OCI-LY1 (cell line): Measurements from ENCODE around the gene PUM1.
"Not testable (repeated sequence)": the region's sequence is repeated elsewhere in the genome, so short reads cannot be mapped to it uniquely, and the experiment has no call there.

Experiments used
- H2AFZ ChIP-seq: fragments of 200-600 bp; sonication (generic), shearing (Covaris generic); 2 replicates; pipeline ENCODE4 v1.6.0; 2014; ENCODE audit warnings: antibody characterized with exemption, mild to moderate bottlenecking, low read length
- H3F3A ChIP-seq: fragments of 200-600 bp; sonication (generic), shearing (Covaris generic); 2 replicates; pipeline ENCODE4 v1.6.0; 2014; ENCODE audit warnings: mild to moderate bottlenecking, antibody characterized with exemption, low read length, moderate library complexity; ENCODE audit not compliant: insufficient read depth
- H3K27ac ChIP-seq: fragments of 200-600 bp; sonication (generic); 2 replicates; pipeline ENCODE4 v1.5.1; 2014; ENCODE audit warnings: low read length, mixed run types, mild to moderate bottlenecking, low read depth; ENCODE audit not compliant: poor library complexity, severe bottlenecking
- H3K27me3 ChIP-seq: fragments of 200-600 bp; sonication (generic); 2 replicates; pipeline ENCODE4 v1.6.0; 2014; ENCODE audit warnings: antibody characterized with exemption, mild to moderate bottlenecking, low read length, moderate library complexity; ENCODE audit not compliant: insufficient read depth
- H3K36me3 ChIP-seq: fragments of 200-600 bp; sonication (generic); 2 replicates; pipeline ENCODE4 v1.6.1; 2014; ENCODE audit warnings: mild to moderate bottlenecking, antibody characterized with exemption, low read length, moderate library complexity, mixed read lengths; ENCODE audit not compliant: insufficient read depth
- H3K4me1 ChIP-seq: fragments of 200-600 bp; sonication (generic); 2 replicates; pipeline ENCODE4 v1.5.1; 2014; ENCODE audit warnings: mild to moderate bottlenecking, low read length, moderate library complexity; ENCODE audit not compliant: insufficient read depth, severe bottlenecking
- H3K4me2 ChIP-seq: fragments of 200-600 bp; sonication (generic), shearing (Covaris generic); 2 replicates; pipeline ENCODE4 v1.6.1; 2014; ENCODE audit warnings: low read length
- H3K4me3 ChIP-seq: fragments of 200-600 bp; sonication (generic); 2 replicates; pipeline ENCODE4 v1.5.1; 2014; ENCODE audit warnings: low read length, low read depth, mild to moderate bottlenecking, mixed read lengths; ENCODE audit not compliant: poor library complexity, severe bottlenecking
- H3K79me2 ChIP-seq: fragments of 200-600 bp; shearing (Covaris generic); 2 replicates; pipeline ENCODE4 v1.6.1; 2016; ENCODE audit warnings: mixed run types, low read length, mixed read lengths; ENCODE audit not compliant: insufficient read depth
- H3K9ac ChIP-seq: fragments of 200-600 bp; sonication (generic), shearing (Covaris generic); 2 replicates; pipeline ENCODE4 v1.6.1; 2014; ENCODE audit warnings: mild to moderate bottlenecking, low read length, mixed read lengths
- H3K9me2 ChIP-seq: fragments of 200-600 bp; sonication (generic), shearing (Covaris generic); 2 replicates; pipeline ENCODE4 v1.6.1; 2014; ENCODE audit warnings: low read depth, mild to moderate bottlenecking, low read length, mixed read lengths
- H3K9me3 ChIP-seq: fragments of 200-600 bp; shearing (Covaris generic); 2 replicates; pipeline ENCODE4 v1.6.1; 2014; ENCODE audit warnings: low read length, mixed read lengths
- H4K20me1 ChIP-seq: fragments of 200-600 bp; sonication (generic), shearing (Covaris generic); 2 replicates; pipeline ENCODE4 v1.6.0; 2016; ENCODE audit warnings: mild to moderate bottlenecking, low read length; ENCODE audit not compliant: insufficient read depth
- CTCF ChIP-seq: fragments of 200-600 bp; sonication (generic), shearing (Covaris generic); IDR thresholded peaks from 2 replicates; pipeline ENCODE4 v1.5.1; 2017; ENCODE audit warnings: mild to moderate bottlenecking, antibody characterized with exemption, low read length, moderate library complexity, mixed read lengths
- EZH2 ChIP-seq: fragments of 200-600 bp; sonication (generic), shearing (Covaris generic); IDR thresholded peaks from 2 replicates; pipeline ENCODE4 v1.8.0; 2017; ENCODE audit warnings: borderline replicate concordance, mixed run types, mild to moderate bottlenecking, antibody characterized with exemption, low read length, moderate library complexity, mixed read lengths

The PUM1 gene

GRCh38 chr1:30940541-30940940, 125.0 kb downstream of the PUM1 start:
- Histone ChIP-seq H2AFZ (no peak overlapping the region), H3K9ac (no peak overlapping the region), H3K27ac (no peak overlapping the region), H3K4me1 (peaks cover 3% of the 10 kb centered on the region), H3K27me3 (no peaks in the 10 kb centered on the region), H3K4me3 (no peak overlapping the region), H3K4me2 (no peak overlapping the region), H4K20me1 (no peaks in the 10 kb centered on the region), H3K79me2 (no peaks in the 10 kb centered on the region), H3F3A (no peaks in the 10 kb centered on the region), H3K9me2 (no peaks in the 10 kb centered on the region), H3K36me3 (peaks cover 90% of the 10 kb centered on the region), H3K9me3 (no peaks in the 10 kb centered on the region)
- TF ChIP-seq CTCF (no peak), EZH2 (no peak)

GRCh38 chr1:30936541-30937171, 128.9 kb downstream of the PUM1 start:
- H3K4me2 ChIP-seq = no peak overlapping the region
- TF ChIP-seq EZH2 = no peak
- TF ChIP-seq CTCF = no peak
- H3K9ac ChIP-seq = no peak overlapping the region
- no peaks in the 10 kb centered on the region for H3K9me3 ChIP-seq
- H3K79me2 ChIP-seq = no peaks in the 10 kb centered on the region
- peaks cover 87% of the 10 kb centered on the region for H3K36me3 ChIP-seq
- H3K9me2 ChIP-seq = no peaks in the 10 kb centered on the region
- no peak overlapping the region for H3K4me3 ChIP-seq
- H3K4me1 ChIP-seq = peaks cover 8% of the 10 kb centered on the region
- no peak overlapping the region for H2AFZ ChIP-seq
- no peaks in the 10 kb centered on the region for H3K27me3 ChIP-seq
- no peak overlapping the region for H3K27ac ChIP-seq
- H4K20me1 ChIP-seq = no peaks in the 10 kb centered on the region
- H3F3A ChIP-seq = no peaks in the 10 kb centered on the region

GRCh38 chr1:30935758-30936157, 129.8 kb downstream of the PUM1 start:
- H3K27me3 ChIP-seq, H3K4me1 ChIP-seq, H3K9ac ChIP-seq, H3K4me2 ChIP-seq, H4K20me1 ChIP-seq, H3F3A ChIP-seq, H3K9me2 ChIP-seq, H3K9me3 ChIP-seq, H3K27ac ChIP-seq, H3K79me2 ChIP-seq, H3K4me3 ChIP-seq, H2AFZ ChIP-seq: not testable (repeated sequence)
- peaks cover 85% of the 10 kb centered on the region for H3K36me3 ChIP-seq

GRCh38 chr1:30934613-30935012, 130.9 kb downstream of the PUM1 start:
- TF ChIP-seq EZH2 (no peak), CTCF (no peak)
- Histone ChIP-seq H3K36me3 (peaks cover 74% of the 10 kb centered on the region), H2AFZ (no peak overlapping the region), H4K20me1 (no peaks in the 10 kb centered on the region), H3K9me3 (no peaks in the 10 kb centered on the region), H3K4me1 (peaks cover 5% of the 10 kb centered on the region), H3K27ac (no peak overlapping the region), H3K79me2 (no peaks in the 10 kb centered on the region), H3K9ac (no peak overlapping the region), H3K4me2 (no peak overlapping the region), H3K9me2 (no peaks in the 10 kb centered on the region), H3K4me3 (no peak overlapping the region), H3K27me3 (no peaks in the 10 kb centered on the region), H3F3A (no peaks in the 10 kb centered on the region)
